ENCODE data around the gene RPL27A.

Gene RPL27A

DNA sequence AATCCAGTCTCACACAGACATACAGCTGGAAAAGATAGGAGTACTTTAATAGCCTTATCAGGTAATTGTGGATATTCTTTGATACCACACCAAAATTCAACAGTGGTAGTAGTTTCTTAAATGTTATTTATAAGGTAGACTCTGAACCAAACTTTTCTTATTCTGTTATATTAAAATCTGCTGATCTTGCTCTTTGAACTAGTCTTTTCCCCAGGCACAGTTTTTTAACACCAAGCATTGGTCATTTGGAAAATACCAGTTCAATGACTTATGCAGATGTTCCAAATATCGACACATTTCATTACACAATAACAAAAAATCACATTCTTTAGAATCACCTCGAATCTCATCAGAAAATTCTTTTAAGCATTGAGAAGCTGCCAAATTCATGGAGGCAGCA is 7.7 kb upstream of the RPL27A start:
- DNase-seq (ENCODE audit: low spot score) = no peak

DNA sequence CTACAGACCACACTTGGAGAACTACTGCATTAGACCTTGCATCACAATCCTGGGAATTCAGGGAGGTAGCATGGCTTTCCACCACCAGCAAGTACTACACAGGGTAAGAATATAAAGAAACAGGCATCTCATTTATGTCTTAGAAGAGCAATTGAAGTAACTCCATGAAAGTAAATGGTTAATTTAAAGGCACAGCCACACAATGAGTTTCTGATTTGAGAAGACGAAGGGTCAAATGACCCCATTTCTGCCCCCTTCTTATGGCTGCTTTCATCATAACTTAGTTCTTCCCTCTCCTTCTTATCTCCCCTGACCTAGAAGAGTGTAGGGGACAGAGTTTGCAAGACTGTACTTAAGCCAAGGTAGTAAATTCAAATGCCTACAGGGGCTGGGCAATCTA is 6.1 kb upstream of the RPL27A start:
- DNase-seq (ENCODE audit: low spot score) = no peak

DNA sequence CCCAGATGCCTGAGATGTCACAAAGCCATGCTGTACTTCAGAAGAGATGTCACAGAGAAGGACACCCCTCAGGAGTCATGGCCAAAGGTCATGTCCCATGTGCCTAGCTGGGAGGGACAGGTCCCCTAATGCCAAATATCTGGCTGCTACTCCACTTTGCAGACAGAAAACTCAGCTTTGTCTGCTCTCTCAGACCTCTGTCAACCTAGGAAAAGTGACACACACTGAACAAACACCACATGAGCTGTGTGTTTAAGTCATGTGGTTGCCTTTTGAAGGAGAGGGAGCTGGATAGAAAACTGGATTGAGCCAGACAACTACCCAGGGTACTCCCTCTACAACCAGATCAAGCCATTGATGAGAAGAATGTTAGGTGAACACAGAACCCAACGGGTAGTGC is 3.6 kb upstream of the RPL27A start:
- DNase-seq (ENCODE audit: low spot score) = no peak

DNA sequence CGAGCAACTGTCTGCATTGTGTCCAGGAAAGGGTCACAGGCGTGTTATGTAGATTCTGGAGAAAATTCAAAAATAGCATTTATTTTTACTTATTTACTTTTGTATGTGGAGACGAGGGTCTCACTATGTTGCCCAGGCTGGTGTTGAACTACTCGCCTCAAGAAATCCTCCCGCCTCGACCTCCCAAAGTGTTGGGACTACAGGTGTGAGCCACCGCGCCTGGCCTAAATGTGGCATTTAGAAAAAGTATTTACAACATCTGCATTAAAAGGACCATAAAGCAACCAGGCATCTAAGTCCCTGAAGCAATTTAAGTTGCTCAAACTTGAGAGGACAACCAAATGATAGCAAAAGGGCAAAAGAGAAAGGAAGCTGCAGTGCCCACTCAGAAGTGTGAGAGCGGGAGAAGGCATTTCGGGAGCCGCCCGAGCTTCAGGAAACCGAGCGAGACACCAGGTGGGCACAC is 722 bp upstream of the RPL27A start:
- no peak for DNase-seq (ENCODE audit: low spot score)

DNA sequence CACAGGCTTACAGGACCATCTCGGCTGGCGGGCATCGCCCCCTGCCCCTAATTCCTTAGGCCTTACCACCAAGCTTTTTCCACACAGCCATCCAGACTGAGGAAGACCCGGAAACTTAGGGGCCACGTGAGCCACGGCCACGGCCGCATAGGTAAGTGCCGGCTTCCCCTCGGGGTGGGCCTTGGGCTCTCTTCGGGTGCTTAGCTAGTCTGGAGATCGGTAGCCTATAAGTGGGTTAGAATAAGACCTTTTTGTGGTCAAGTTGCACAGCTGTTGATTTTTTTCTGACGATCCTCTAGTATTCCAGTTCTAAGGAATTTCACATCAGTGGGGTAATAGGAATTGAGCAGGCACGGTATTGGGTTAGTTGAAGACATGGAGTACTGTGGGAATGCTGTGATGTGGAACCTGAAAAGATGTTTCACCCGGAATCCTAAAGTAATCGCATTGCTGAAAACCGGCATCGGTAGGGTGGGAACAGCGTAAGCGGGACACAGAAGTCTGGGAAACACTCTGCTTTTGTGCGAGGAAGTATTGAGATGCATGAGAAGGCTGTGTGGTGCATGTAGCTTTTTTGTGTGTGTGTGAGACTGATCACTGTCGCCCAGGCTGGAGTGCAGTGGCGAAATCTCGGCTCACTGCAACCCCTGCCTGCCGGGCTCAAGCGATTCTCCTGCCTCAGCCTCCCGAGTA is 669 bp downstream of the RPL27A start:
- no peak for DNase-seq (ENCODE audit: low spot score)

DNA sequence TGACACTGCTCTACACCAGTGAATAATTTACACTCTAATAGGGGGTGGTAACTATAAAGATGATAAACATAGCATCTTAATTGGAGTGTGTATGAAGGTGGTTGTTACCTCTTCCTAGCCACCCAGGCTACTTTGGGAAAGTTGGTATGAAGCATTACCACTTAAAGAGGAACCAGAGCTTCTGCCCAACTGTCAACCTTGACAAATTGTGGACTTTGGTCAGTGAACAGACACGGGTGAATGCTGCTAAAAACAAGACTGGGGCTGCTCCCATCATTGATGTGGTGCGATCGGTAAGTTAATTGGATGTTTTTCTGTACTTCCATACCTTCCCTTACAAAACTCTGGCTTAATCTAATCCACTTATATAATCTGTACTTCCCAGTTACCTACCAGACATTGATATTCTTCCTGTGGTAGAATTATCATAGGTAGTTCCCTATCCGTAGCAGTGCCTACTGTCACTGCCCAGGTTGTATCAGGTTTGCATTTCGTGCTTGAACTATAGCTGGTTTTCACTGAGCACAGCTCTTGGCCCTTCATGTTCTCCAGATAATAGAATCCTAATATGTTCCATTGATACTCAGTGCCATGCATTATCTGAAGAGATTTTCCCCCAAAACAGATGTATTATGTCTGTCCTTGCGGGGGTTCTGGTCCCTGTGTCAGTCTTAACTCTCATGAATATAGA is 2.2 kb downstream of the RPL27A start:
- no peak for DNase-seq (ENCODE audit: low spot score)

DNA sequence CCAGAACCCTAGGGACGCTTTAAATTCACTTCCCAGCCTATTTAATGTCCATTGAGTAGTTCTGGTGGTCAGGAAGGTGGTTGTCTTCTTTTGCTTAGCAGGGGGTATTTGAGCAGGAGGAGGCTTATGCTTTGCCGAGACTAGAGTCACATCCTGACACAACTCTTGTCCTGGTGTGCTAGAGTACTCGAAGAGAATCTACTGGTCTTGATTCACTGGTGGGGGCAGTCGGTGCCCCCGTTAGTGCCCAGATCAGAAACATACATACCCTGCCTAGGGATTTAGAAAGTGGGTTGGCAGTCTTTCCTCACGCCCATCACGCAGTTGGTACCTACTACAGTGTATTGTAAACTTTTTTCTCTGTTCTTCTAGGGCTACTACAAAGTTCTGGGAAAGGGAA is 2.7 kb downstream of the RPL27A start:
- DNase-seq (ENCODE audit: low spot score) = no peak

DNA sequence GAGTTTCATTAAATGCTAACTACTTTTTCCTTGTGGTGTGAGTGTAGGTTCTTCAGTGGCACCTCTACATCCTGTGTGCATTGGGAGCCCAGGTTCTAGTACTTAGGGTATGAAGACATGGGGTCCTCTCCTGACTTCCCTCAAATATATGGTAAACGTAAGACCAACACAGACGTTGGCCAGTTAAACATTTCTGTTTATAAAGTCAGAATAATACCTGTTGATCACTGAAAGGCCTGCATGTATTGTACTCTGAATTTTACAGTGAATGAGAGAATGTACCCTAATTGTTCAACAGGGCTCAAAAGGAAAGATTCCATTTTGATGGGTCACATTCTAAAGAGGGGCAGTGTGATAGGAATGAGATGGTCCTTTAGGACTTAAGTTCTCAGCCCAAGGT is 3.2 kb downstream of the RPL27A start:
- DNase-seq (ENCODE audit: low spot score) = no peak

DNA sequence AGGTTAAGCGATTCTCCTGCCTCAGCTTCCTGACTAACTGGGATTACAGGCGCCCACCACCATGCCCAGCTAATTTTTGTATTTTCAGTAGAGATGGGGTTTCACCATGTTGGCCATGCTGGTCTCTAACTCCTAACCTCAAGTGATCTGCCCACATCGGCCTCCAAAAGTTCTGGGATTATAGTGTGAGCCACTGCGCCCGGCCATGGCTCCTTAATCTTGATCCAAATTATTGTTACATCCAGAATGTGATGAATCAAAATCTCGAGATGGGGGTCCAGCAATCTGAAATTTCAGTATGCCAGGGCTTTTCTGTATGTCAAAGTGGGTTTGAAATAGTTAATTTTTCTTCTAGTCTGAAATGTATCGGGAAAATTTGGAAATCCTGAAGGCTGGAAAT is 3.7 kb downstream of the RPL27A start:
- DNase-seq (ENCODE audit: low spot score) = no peak

DNA sequence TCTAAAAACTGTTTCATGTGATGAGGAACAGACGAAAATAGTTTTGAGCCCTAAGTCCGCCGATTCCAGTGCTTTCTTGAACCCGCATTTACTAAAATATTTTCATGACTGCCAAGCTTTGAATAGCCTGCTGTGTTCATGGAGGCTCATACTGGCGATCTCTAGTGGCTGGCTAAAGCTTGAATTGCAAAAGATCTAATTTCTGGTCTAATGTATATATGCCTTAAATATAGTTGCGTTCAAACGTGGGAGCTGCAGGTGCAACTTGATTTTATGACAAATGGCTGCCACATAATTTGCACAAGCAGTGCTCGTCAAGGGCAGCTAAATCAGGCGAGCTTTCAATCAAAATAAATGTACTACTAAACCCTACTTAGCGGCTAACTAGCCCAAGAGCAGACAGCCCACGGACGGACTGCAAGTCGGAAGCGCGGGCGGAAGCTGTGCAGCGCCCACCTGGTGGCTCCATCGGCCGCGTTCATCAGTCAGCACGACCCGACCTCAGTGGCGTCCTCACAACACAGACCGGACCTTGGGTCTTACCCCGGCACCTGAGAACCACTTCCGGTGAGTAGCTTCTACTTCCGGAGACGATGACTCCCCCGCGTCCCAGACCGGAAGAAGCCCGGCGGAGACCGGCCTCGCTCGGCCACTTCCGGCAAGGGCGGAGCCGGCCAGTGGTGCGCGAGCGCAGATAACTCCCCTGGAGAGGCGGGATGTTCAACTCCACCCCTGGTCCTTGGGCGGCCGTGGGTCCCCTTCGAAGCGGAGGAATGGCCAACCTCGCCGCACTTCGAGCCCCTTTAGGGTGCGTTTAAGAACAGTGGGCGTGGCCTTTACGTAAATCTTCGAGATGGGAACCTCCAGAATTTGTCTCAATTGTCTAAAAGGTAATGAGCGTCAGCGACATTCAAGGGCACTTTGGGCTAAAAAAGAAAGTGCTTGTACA is 6.1 kb downstream of the RPL27A start:
- peak; percentile 91 for DNase-seq (ENCODE audit: low spot score)

DNA sequence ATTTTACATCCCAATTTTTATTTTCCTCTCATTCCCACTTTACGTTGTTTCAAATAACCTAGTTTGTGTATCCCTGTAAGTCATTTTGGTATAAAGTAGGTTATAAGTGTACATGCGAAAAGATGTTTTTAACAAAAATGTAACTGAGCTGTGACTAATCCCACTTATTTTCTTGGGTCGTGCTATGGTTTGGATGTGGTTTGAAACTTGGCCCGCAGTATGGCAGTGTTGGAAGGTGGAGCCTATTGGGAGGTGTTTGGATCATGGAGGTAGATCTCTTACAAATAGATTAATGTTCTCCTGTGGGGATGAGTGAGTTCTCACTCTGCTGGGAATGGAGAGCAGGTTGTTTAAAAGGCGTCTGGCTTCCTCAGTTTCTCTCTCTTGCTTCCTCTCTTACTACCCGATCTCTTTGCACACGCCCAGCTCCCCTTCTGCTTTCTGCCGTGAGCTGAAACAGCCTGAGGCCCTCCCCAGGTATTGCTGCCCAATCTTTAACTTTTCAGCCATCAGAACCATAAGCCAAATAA is 7.2 kb downstream of the RPL27A start:
- no peak for DNase-seq (ENCODE audit: low spot score)

DNA sequence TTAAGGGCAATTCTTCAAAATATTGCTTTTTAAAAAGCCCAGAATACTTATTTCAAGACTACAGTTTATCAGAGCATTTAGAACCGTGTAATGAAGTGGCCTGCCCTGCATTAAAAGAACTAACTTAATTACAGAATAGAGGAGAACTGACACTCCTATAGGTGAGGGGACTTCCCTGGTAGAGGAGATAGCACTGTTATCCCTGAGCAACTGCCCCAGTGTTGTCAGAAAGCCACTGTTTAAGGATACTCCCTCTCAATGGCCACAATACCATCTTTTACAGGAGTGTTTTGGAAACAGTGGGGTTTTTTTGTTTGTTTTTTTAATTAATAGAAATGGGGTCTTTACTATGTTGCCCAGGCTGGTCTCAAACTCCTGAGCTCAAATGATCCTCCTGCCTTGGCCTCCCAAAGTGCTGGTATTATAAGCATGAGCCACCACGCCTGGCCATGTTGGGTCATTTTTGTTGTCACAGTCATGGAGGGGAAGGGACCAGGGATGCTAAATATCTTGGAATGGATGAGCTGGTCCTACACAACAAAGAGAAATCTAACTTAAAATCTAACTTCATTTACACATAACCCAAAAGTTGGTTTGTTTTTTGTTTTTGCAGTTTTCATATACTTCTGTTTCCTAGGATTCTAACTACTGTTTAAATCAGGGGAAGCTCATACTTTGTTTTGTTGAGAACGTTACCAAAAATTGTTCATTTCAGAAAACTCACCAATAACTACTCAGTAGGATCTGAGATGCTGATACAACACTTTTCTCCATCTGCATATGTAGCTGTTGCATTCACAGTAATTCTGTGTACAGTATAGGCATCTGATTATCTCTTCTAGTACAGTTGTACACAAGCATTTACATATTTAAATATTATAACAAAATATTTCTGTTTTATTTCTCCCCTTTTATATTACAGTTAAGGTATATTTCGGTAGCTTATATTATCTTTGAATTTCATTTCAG is 8.1 kb downstream of the RPL27A start:
- DNase-seq (ENCODE audit: low spot score) = no peak

DNA sequence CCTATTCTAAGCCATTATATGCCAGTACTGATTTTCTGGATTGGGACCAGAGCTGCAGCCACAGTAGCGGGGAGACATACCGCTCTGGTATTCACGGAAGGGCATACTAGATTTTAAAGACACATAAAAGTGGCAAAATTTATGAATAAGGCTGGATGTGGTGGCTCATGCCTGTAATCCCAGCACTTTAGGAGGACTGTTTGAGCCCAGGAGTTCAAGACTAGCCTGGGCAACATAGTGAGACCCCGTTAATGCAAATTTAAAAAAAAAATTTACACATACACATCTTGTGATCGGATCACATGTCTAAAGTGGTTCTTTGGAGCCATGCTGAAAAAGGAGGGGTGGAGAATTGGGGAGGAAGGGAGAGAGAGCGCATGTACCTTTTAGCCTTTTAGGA is 9.0 kb downstream of the RPL27A start:
- DNase-seq (ENCODE audit: low spot score) = no peak

DNA sequence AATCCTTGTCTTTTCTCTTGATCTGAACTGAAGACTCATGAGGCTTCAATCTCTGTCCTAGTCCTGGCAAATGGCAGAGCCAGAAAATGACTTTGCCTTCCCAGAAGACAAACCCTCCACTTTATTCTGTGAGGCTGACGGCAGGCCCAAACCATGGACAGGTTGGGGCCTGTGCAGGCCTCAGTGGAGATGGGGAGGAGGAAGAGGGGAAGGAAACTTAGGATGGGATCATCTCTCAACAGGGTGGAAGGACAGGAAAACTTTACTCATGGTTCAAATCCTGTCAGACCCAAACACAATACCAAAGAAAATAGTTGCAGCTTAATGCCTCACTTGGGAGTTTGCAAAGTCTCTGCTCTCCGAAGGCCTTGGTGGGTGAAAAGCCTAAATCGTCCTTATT is 9.8 kb downstream of the RPL27A start:
- no peak for DNase-seq (ENCODE audit: low spot score)

DNA sequence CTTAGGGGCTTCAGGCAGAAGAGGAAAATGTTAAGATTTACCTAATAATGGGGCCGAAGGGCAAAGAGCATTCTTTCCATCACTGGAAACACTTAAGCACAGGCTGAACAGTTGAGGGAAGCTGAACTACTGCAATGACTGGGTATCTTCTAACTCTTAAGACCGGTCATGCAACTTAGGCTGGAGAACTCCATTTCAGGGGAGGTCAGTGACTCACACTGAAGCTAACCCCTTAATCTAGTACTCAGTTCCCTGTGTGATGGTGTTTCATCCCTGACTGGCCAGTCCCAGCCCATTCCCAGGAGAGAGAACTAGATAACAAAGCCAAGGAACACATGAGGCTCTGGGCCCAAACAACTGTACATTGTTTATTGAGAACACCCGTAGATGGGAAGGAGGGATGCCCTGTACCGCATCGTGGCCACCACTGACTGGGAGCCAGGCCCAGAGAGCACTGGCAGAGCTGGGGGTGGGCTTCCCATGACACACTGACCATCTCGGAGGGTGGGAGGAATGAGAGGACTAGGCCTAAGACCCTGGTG is 10.5 kb downstream of the RPL27A start:
- no peak for DNase-seq (ENCODE audit: low spot score)

DNA sequence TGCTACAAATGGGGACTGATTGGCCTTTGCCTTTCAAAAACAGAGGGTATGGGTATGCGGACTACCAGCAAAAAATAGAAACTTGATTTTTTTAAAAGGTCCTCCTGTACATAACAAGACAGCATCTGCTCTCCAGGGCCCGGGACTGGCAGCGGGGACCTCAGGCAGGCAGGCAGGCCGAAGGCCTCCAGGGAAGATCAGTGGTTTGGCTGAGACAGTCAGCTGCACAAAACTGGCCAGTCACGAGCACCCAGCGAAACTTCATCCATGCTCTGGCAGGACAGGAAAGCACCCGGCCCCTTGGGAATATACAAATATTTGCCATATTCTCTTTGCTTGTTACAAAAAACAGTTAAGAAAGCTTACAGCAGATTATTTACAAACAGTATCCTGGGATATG is 11.0 kb downstream of the RPL27A start:
- no peak for DNase-seq (ENCODE audit: low spot score)

DNA sequence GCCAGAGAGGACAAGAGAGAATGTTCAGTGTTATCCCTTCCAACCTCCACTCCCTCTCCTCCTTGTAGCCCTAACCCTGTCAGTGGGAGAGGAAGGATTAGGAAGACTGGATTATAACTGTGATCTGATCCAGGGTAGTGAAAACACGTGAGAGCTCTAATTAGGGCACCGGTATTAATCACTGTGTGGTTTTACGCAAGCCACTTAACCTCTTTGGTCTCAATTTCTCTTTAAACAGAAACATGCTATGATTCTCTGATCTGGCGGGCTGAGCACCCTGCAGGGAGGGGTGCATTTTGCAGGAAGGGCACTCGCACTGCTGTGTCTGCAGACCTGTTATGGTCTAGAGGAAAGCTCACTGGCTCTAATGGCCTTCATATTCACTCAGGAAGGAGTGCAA is 11.5 kb downstream of the RPL27A start:
- no peak for DNase-seq (ENCODE audit: low spot score)

DNA sequence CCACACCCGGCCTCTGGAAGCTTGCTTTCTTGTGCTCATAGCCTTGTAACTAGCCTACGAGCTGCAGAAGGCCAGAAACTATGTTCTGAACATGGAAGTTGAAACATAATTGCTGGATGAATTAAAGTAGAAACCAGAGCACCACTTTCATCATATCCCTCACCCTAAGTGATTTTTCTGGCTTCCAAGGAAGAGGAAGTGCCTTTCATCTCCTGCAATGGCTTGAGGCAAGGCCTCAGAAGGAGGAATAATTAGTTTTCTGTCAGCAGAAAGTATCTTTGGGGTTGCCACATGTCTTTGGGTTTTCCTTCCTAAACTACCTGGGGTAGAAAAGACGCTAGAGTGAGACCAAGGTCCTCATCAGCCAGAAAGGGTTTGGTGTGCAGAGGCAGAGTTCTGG is 14.5 kb downstream of the RPL27A start:
- no peak for DNase-seq (ENCODE audit: low spot score)

DNA sequence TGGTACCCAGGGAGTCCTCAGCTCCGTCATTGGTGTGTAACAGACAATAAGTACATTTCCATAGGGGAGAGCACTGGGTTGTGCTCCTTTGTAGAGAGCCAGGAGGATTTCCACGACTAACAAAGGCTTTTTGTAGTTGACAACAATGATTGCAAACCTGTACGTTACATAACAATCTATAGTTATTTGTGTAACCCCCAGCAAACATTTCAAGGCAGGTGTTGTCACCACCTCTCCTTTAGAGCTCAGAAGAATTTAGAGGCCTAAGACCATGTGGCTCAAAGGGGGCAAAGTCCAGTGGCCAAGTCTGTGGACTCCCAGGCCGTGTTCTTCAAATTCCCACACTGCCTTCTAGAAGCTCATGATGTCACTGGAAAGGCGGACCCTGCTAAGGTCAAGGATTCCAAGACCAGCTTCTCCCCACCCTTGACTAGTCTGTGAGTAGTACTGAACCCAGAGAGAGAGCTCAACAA is 15.8 kb downstream of the RPL27A start:
- DNase-seq (ENCODE audit: low spot score) = no peak

DNA sequence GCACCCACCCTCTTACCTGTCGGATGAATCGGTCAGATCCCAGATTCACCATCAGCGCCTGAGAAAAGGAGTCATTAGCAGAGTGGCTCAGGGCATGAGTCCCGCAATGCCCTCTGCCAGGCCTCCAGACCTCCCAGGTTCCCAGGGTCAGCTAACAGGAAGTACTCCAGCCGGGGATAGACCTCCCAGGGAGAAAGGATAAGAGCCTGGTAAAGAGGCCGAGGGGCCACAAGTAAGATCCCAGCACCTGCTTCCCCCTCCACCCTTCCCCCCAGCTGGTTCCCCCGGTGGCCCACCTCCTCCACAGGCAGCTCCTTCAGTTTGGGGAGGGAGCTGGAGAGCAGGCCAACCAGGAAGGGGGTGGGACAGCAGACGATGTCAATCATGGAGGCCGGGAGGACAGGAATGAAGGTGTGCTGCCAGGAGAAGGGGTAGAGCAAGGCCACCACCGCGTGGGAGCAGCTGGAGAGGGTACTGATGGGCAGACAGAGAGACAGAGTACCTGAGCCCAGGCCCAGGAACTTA is 16.4 kb downstream of the RPL27A start:
- DNase-seq (ENCODE audit: low spot score) = peak; percentile 49

DNA sequence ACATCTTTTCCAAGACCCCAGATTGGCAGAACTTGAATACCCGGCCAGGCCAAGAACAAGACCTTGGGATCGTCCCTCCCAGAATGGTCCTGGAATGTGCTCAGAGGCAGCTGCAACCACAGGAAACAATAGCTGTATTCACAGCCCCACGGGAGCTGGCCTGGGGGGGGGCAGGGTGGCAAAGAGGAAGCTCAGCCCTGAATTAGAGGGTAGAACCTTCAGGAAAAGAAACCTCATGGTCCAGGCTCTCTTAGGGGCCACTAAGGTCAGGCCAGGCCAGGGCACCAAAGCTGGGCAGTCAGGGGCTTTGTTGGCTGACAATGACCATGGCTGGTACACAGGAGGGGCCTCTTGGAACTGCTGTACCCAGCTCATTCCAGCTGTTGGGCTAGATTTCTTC is 17.3 kb downstream of the RPL27A start:
- DNase-seq (ENCODE audit: low spot score) = no peak
